GM18868 (cell line): ENCODE results near the gene KIAA0040.

Experiments
- ATAC-seq: cut with Tn5 transposase; IDR thresholded peaks from one replicate; pipeline ENCODE4 v1.9.1; 2021; ENCODE audit warnings: mild to moderate bottlenecking, moderate library complexity; ENCODE audit not compliant: unreplicated experiment

Gene KIAA0040

DNA sequence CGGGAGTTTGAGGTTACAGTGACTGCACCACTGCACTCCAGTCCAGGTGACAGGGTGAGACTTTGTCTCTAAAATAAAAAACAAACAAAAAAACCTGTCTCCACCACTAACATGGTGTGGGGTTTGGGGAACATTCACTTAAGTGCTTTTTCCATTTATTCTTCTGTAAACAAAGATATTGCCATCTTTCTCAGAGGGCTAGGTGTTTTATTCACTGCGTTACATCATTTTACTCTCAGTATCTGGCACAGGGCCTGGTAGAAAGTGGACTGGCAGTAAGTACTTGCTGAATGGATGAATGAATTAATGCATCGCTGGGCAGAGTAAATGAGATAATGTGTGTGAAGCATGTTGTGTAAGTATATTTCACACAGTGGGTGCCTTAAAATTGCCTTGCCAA lies 20.1 kb downstream of the KIAA0040 start:
- ATAC-seq = no peak

DNA sequence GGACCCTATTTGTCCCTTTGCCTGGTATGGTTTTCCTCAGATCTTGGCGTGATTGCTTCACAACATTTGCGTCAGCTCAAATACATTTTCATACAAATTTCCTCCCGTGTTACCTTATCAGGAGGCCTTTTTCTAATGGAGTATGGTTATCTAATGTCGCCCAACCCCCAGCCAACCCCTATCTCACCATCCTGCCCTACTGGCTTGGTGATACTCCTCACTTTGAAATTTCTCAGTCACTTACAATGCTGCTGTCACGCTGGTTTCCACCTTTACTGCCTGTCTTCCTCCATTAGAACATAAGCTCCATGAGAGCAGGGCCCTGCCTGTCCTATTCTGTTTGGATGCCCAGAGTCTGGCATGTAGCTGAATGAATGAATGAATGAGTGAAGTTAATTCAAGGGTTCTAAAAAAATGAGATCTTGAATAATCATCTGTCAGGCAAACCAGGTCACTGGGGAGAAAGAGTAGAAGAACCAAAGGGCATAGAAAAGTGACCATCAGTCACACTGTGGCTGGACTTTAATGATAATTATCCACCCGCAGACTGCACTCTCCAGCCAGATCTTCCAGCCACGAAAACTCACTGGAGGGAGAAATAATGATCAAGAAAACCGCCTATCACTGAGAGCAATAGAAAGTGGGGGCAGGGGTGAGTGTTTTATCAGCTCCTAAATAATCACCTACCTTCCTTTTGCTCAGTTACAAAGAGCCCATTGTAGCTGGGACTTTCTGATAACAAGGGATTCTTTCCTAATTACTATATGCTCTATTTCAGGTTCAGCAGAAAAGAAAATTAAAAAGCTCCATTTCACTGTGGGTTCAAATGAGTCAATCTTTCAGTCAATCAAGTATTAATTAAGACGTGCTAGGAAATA lies 21.3 kb downstream of the KIAA0040 start:
- ATAC-seq = no peak

DNA sequence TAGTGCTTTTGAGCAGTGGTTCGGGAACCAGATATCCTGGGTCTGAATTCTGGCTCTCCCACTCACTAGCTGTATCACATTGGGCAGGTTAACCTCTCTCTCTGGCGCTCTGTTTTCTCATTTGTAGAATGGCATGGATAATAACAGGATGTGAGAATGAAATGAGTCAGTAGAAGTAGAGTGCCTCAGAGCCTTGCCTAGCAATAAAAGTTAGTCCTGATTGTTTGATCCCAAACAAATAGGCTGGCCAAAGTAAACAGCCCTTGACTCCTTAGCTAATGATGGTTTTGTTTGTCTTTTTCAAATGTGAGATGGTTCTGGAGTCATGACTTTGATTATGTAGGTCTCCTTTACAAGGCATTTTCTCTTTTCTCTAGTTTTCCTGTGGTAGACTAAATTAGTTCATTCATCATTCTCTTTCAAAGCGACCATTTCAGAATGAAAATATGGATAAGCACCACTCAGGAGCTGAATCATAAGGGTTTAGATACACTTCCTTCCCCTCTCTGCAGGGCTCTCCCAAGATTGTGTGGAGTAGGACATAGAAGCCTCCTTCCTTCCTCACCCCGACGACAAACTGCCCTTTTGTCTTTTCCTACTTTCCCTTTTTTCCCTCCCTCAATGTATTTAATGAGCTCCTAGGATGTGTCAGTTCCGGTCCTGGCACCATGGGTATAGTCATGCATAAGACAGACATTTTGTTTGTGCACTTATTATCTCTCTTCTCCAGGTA lies 23.1 kb downstream of the KIAA0040 start:
- no peak for ATAC-seq

DNA sequence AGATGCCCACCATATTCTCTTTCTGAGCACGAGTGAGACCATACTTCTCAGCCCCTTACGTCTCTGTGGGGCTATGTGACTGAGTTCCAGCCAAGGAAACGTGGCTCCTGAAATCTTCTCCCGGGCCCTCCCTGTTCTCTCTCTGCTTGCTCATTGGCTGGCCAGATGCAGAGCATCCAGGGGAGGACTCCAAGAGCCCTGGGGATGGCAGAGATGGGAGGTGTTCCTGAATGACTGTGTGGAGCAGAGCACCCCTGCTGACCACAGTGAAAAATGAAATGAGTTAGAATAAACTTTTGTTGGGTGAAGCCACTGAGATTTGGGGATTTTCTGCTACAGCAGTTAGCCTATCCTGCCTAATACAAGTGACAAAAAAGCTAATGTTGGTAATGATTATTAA lies 23.8 kb downstream of the KIAA0040 start:
- ATAC-seq = no peak

DNA sequence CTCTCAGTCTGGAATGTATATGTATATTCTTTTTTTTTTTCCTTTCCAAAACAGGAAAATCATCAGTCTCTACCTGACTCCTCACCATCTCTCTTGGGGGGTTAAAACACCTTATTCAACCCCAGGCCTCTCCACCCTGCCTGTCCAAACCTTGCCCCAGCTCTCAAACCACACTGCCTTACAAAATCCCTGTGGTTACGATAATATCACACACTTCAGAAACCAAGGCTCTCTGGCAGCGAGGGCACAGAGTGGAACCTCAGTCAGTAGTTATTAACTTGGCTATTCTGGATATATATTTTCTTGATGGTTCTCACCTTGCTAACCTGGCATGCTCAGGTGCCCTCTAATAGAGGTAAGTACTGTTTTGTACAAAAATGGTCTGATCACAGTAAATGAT lies 24.7 kb downstream of the KIAA0040 start:
- no peak for ATAC-seq

DNA sequence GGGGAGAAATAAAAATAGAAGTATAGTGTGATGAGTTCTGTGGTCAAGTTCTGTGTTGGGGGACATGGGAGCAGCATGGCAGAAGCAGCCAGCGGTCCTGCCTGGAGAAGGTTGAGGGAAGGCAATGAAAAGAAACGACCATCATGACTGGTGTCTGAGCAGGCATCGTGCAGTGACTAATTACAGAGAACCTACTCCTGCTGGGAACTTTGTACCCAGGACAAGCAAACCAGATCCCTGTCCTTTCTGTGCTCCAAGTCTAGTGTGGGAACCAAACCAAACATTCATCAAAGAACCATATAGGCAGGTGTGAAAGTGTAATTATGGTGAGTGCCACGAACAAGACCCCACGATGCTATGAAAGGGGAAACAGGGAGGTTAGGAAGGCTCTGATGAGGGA lies 25.8 kb downstream of the KIAA0040 start:
- ATAC-seq = no peak

DNA sequence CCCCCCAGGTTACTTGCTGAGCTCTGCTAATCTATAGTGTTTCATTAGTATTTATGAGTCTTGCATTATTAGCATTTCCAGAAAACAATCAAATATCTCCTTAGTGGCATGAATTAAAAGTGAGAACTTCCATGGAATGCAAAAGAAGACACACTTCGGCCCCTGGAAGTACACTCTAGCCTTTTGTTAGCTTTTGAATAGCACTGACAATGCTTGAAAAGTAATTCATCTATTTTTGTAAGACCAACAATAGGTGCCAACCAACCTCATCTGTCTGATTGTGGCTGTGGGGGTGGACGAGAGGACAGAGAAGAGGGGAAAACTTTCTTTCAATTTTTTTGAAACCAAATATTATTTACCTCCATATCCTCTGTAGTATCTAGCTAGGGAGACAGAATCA lies 27.8 kb downstream of the KIAA0040 start:
- ATAC-seq = no peak

DNA sequence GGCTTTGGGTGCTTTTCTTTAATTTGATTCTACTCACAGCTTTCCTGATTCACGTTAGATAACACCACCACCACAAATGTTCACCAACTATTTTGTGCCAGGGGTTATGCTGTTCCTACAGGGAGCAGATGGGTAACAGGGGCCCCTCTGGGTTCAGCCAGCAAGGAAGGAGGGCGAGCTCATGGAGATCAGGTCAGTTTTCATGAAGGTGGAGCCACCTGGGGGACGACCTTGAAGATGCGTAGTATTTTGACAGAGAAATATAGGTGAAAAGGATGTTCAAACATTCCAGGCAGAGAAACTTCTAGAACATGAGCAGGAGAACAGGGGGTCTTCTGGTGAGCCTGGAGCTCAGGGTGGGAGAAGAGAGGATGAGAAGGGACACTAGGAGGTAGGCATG lies 28.9 kb downstream of the KIAA0040 start:
- no peak for ATAC-seq

DNA sequence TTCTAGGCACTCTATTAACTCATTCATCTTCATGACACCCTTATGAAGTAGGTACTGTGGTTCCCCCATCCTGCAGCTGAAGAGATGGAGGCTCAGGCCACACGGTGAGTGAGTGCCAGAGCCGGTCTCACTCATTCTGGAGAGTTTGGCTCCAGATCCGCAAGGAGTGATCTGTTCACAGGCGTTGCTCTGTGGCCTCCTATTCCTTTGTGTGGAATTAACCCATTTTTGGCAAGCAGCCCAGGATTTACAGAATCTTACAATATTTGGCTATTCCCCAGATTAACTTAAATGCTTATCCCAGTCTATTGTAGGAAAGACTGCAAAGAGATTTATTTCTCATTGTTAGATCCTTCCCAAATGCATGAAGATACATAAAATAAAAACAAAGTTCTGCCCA lies 29.6 kb downstream of the KIAA0040 start:
- ATAC-seq = no peak

DNA sequence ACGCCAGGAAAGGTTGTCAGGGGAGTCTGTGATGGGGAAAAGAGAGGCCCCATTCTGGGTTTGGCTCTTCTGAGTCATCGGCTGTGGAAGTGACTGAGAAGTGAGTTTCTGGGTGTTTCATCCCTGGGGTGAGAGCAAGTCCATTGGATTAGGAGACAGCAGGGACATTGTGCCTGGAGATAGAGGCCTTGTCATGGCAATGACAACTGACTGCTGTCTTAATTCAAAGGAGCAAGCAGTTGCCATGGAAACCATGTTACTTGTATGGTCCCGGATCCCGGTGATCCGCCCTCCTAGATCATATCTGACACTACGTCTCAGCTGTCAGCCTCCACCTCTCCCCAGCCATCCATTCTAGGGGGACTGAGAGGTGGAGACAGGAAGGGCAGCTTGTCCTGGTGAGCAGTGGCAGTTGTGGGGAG lies 34.4 kb downstream of the KIAA0040 start:
- ATAC-seq = no peak

DNA sequence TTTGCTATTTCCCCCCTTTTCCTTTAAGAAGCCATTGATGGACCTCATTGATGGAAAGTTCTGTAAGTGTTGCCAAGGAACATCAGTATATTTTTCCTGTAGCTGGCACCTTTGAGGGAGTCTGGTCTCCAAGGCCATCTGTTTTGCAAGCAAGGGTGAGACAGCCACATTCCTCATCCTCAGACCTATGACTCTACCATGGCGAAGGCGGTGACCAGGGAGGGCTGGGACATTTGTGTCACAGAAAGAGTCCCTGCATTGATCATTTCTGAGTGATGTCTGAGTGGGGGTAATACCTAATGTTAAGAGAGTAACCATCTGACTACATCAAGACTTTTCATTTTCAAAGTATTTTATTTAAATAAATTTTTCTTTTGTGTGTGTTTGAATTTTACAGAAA lies 35.4 kb downstream of the KIAA0040 start:
- ATAC-seq = no peak

DNA sequence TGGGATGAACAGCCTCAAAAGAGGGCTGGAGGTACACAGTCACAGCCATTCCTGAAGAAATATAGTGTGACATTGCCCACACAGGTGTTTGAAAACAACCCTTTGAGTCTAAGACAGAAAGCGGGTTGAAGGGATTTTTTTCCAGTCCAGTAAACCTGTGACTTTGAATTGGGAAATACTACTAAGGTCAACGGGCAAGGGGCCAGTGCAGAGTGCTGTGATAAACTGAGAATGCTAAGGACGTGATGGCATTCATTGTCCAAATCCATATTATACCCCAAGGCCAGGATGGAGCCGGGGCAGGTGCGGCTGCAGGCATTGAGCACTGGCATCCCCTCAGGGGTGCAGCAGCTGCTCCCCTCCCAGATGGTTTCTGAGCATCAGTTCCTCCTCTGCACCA lies 36.6 kb downstream of the KIAA0040 start:
- ATAC-seq = no peak

DNA sequence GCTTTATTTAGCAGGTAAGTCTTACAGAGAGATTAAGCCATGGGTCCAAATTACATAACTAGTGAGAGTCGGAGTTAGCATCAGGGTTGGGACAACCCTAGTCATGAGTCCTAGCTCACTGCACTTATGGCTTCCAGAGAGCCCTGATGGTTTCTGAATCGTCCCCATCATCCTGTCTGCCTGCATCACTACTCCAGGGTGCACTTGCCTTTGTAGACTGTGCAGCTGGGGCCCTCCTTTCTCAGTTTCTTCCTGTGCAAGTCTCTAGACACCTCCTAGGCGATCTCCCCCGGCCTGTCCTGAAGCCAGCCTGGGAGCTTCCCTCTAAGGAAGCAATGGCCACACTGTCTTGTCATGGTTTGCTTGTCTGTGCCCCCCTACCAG lies 37.1 kb downstream of the KIAA0040 start:
- no peak for ATAC-seq

DNA sequence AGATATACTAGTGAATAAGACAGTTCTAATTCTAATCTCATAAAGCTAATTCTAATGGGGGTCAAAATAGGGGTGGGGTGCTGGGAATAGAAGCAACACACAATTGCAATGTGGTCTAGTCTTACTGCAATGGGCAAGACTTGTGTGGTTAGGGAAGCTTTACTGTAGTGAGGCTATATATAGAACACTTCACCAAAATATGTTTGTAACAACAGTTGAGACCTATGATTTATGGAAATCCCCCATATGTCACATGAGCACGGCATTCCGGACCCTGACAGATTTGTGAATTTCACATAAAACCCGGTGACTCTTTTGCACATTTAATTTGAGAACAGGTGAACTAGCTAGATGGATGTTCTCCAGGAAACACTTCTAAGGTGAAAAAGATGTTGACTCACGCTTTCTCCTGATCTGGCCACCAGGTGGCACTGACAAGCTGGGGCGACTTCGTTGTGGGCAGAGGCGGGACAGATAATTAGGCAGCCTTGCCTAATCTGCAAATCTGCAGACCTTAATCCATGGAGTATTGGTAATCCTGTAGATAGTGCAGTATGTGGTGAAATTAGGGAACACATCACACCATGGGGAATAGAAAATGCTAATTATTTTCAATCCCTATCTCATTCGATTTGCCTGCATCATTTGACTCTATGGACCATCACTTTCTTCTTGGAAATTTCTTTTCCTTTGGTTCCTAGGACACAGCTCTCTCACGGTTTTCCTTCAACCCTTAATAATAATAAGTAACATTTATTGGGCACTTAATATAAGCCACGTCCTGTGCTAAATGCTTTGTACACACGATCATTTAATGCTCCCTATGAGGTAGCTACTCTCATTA lies 37.7 kb downstream of the KIAA0040 start:
- no peak for ATAC-seq

DNA sequence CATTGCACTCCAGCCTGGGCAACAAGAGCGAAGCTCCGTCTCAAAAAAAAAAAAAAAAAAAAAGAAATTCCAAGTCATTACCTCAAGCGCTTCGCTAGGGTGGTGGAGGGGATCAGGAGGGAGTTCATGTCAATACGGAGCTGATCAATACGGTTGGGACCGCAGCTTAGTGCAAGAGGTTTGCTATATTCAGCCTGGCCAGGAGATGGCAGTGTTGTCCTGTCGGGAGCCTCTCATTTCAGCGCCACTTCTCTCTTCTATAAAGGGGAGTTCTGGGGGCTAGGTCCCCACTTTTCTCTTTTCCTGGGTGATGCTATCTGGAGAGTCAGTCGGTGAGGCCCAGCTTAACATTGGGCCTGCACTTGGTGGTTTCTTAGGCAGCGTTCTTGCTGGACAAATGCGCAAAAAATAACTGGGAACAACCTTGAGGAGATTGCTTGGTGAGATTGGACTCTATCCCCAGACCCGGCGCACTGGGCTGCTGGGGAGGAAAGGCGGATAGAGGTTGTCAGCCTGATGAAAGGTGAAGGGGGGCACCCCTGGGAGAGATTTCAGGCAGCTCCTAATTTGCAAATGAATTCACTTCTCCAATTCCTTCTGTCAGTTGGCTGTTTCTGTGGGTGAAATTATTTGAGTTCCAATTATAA lies 40.4 kb downstream of the KIAA0040 start:
- peak; percentile 63 for ATAC-seq

DNA sequence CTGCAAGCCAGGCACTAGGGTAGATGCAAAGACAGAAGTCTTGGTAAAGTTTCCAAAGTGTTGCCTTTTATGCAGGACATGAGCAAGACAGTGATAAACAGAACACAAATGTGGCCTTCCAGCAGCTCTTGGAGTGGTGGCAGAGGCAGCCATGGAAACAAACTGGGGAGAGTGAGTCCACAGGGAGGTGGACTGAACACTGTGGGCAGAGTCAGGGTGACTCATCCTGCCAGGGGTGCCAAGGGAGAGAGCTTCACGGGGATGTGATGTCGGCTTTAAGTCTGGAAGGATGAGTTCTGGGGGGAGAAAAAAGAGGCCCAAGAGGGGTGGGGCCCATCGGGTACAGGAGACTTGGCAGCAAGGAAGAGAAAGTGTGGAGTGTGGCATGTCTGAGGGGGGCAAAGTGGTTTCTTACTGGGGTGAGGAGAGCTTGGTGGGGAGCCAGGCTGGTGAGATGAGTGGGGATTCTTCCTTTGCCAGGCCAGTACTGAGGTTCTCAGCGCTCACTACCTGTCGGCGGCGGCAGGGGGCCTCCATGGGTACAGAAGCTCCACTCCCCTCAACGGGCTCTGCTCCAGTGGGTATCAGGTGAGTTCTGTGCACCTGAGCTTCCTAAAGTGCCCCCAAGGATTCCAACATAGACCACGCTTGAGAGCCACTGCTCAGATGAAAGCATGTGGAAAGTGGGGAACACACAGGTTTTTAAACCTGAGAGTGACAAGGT lies 41.8 kb downstream of the KIAA0040 start:
- ATAC-seq = no peak

DNA sequence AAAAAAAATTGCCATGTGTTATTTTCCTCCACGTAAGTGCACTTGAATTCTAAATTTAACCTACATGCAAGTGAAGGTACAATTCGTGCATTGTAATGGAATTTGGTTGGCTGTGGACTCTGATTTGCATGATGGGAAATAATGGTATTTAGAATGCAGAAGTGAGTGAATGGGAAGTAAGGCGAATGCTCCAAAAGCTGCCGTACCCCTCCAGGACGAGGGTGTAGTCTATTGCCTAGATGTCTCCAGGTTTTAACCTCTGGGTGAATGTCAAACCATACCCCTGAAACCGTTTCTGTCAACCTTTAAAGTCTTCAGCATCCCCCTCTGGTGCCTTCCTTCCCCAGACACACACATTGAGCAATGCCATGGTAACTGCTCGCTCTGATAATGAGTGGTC lies 44.5 kb downstream of the KIAA0040 start:
- ATAC-seq = no peak

DNA sequence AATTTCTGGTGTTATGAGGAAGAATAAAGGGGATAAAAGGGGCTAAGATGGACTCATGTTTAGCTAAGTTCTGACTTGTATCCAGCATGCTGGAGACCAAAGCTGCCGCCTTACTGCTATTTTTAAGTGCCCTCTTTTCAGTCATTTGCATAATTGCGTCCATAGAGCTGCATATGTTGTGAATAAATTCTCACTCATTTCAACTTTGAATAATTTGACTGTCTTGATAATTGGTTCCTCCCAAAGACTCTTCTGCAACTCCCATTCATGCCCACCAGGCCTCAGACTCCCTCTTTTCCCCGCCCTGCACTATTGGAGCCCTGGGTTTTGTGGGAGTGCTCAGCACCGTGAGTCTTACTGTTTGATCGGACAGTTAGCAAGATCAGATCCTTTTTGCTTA lies 45.0 kb downstream of the KIAA0040 start:
- ATAC-seq = no peak

DNA sequence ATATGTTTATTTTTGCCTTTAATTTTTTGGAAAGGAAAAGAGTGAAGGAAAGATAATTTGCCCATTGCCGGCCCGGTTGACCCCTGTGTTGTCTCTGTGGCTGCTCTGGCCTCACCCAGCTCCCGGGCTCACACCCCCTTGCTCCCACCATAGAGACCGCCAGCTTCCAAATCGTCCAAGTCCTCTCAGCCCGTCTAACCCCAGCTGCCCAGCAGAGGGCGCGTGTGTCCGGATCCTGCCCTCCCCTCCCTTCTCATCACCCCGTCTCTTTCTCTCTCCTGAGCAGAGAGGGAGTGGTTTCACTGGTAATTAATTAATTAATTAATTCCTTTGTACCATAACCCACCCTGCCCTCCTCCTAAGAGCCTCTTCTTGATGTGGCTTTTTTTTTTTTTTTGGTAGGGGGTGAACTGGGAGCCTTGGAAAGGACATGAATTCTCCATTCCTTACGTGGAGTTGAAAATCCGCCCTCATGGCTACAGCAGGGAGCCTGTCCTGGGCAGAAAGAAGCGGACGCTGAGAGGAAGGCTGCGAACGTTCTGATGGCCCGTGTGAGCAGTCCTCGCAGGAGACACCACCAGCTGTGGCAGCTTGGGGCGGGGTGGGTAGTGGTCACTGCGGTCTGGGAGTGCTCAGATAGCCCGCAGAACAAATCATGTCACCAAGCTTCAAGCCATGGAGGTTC lies 45.9 kb downstream of the KIAA0040 start:
- peak; percentile 45 for ATAC-seq
